ENCODE data around the gene CKAP4.

DNA sequence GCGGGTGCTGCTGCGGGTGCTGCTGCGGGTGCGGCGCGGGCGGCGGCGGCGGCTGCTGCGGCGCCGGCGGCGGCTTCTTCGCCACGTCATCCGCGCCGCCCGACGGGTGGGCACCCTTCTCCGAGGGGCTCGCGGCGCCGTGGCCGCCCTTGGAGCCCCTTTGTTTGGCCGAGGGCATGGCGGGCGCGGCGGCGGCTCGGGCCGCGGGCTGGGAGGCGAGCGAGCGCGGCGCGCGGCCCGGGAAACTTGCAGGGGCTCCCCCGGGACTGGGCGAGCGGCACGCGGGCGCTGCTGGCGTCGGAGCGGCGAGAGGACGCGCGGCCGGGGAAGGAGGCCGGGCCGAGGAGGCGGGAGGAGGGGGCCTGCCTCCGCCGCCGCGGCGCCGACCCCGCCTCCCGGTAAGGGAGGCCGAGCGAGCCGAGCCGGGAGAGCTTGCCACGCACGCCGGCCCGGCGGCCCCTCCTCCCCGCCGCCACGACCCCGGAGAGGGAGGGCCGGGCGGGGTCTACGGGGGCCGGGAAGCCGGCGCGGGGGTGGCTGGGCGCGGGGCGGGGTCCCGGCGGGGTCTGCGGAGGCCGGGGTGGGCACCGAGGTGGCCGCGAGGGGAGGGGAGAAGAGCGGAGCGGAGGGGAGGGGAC lies at the start of gene CKAP4:
- no peak for TF ChIP-seq GABPA (IDR thresholded peaks at IDR 0.05 in 1 of 2, conservative IDR thresholded peaks at IDR 0.05 in 1 of 2)
- TF ChIP-seq RAD21 (IDR thresholded peaks at IDR 0.05) = no peak
- TF ChIP-seq, protein P1, sequence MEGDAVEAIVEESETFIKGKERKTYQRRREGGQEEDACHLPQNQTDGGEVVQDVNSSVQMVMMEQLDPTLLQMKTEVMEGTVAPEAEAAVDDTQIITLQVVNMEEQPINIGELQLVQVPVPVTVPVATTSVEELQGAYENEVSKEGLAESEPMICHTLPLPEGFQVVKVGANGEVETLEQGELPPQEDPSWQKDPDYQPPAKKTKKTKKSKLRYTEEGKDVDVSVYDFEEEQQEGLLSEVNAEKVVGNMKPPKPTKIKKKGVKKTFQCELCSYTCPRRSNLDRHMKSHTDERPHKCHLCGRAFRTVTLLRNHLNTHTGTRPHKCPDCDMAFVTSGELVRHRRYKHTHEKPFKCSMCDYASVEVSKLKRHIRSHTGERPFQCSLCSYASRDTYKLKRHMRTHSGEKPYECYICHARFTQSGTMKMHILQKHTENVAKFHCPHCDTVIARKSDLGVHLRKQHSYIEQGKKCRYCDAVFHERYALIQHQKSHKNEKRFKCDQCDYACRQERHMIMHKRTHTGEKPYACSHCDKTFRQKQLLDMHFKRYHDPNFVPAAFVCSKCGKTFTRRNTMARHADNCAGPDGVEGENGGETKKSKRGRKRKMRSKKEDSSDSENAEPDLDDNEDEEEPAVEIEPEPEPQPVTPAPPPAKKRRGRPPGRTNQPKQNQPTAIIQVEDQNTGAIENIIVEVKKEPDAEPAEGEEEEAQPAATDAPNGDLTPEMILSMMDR (IDR thresholded peaks at IDR 0.05; ENCODE audit: low read depth, low read length, missing input control) = no peak
- TF ChIP-seq, protein P2, sequence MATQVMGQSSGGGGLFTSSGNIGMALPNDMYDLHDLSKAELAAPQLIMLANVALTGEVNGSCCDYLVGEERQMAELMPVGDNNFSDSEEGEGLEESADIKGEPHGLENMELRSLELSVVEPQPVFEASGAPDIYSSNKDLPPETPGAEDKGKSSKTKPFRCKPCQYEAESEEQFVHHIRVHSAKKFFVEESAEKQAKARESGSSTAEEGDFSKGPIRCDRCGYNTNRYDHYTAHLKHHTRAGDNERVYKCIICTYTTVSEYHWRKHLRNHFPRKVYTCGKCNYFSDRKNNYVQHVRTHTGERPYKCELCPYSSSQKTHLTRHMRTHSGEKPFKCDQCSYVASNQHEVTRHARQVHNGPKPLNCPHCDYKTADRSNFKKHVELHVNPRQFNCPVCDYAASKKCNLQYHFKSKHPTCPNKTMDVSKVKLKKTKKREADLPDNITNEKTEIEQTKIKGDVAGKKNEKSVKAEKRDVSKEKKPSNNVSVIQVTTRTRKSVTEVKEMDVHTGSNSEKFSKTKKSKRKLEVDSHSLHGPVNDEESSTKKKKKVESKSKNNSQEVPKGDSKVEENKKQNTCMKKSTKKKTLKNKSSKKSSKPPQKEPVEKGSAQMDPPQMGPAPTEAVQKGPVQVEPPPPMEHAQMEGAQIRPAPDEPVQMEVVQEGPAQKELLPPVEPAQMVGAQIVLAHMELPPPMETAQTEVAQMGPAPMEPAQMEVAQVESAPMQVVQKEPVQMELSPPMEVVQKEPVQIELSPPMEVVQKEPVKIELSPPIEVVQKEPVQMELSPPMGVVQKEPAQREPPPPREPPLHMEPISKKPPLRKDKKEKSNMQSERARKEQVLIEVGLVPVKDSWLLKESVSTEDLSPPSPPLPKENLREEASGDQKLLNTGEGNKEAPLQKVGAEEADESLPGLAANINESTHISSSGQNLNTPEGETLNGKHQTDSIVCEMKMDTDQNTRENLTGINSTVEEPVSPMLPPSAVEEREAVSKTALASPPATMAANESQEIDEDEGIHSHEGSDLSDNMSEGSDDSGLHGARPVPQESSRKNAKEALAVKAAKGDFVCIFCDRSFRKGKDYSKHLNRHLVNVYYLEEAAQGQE (IDR thresholded peaks at IDR 0.05) = no peak
- TF ChIP-seq JUND (IDR thresholded peaks at IDR 0.05) = no peak
- TF ChIP-seq EGR1 (IDR thresholded peaks at IDR 0.05; ENCODE audit: low read depth in 2 of 2) = no peak
- TF ChIP-seq, protein P3, sequence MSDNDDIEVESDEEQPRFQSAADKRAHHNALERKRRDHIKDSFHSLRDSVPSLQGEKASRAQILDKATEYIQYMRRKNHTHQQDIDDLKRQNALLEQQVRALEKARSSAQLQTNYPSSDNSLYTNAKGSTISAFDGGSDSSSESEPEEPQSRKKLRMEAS (IDR thresholded peaks at IDR 0.05) = no peak
- TF ChIP-seq, protein P4, sequence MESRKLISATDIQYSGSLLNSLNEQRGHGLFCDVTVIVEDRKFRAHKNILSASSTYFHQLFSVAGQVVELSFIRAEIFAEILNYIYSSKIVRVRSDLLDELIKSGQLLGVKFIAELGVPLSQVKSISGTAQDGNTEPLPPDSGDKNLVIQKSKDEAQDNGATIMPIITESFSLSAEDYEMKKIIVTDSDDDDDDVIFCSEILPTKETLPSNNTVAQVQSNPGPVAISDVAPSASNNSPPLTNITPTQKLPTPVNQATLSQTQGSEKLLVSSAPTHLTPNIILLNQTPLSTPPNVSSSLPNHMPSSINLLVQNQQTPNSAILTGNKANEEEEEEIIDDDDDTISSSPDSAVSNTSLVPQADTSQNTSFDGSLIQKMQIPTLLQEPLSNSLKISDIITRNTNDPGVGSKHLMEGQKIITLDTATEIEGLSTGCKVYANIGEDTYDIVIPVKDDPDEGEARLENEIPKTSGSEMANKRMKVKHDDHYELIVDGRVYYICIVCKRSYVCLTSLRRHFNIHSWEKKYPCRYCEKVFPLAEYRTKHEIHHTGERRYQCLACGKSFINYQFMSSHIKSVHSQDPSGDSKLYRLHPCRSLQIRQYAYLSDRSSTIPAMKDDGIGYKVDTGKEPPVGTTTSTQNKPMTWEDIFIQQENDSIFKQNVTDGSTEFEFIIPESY (IDR thresholded peaks at IDR 0.05) = no peak
- no peak for TF ChIP-seq FOXA1 (IDR thresholded peaks at IDR 0.05)
- no peak for TF ChIP-seq TAF1 (conservative IDR thresholded peaks at IDR 0.05)
- no peak for TF ChIP-seq YY1 (IDR thresholded peaks at IDR 0.05)
- no peak for TF ChIP-seq SP1 (IDR thresholded peaks at IDR 0.05)
- no peak for TF ChIP-seq FOXA2 (IDR thresholded peaks at IDR 0.05)
- no peak for TF ChIP-seq HNF4G (IDR thresholded peaks at IDR 0.05)
